Stomach (tissue), 9 donors: Measurements from ENCODE around the gene NEK6. TPM values are rescaled to one million over a fixed set of nuclear protein-coding genes. Genes with fewer than 3 reads are reported as not detected.

Source experiments
- DNase-seq, 2 donors: peaks; one replicate each; pipeline versions ENCODE4 v3.0.0 to v3.0.0-alpha.2; 2013 to 2019
- H3K27ac ChIP-seq, 5 donors: fragments of 200-600 bp in 4 of 5; sonication (generic) in 4 of 5; one replicate each; pipeline ENCODE4 v1.5.1; 2013 to 2019; ENCODE audit warnings: mild to moderate bottlenecking in 1 of 5, moderate library complexity in 1 of 5
- H3K27me3 ChIP-seq, 3 donors: fragments of 200-600 bp; sonication (generic); one replicate each; pipeline ENCODE4 v1.5.1; 2017 to 2019; ENCODE audit warnings: mixed run types in 1 of 3
- H3K36me3 ChIP-seq, 4 donors: fragments of 200-600 bp; sonication (generic); 1 replicate in 3 of 4; 2 replicates in 1 of 4; pipeline ENCODE4 v1.5.1; 2016 to 2019
- H3K4me1 ChIP-seq, 4 donors: fragments of 200-600 bp; sonication (generic); one replicate each; pipeline ENCODE4 v1.5.1; 2016 to 2019
- H3K4me3 ChIP-seq, 4 donors: fragments of 200-600 bp; sonication (generic) in 3 of 4; one replicate each; pipeline ENCODE4 v1.5.1; 2016 to 2019; ENCODE audit warnings: mild to moderate bottlenecking in 1 of 4
- H3K9me3 ChIP-seq, 4 donors: fragments of 200-600 bp; sonication (generic); one replicate each; pipeline ENCODE4 v1.5.1; 2016 to 2019
- EP300 ChIP-seq: sonication (generic); formaldehyde crosslinking; IDR thresholded peaks from one replicate; pipeline ENCODE4 v1.6.1; 2017; ENCODE audit warnings: antibody characterized with exemption
- POLR2A ChIP-seq, 4 donors: fragments of 450-650 bp; IDR thresholded peaks; one replicate each; pipeline ENCODE4 v1.6.1; 2016; ENCODE audit warnings: antibody characterized with exemption in 4 of 4, control low read depth in 2 of 4, mild to moderate bottlenecking in 1 of 4, moderate library complexity in 1 of 4
- POLR2AphosphoS5 ChIP-seq, 3 donors: sonication (generic); formaldehyde crosslinking; IDR thresholded peaks; one replicate each; pipeline ENCODE4 v1.6.1; 2016; ENCODE audit warnings: antibody characterized with exemption in 3 of 3
- WGBS, 5 donors: extraction: QIAGEN DNeasy Blood & Tissue Kit in 3 of 5; methylation state at CpG; one replicate each; pipeline versions ENCODE4 v1.1.5 to v1.1.7; 2013 to 2018; 5-methylcytosine and 5-hydroxymethylcytosine counted together
- intact Hi-C: fragments of 100-400 bp; cut with DNase I; formaldehyde crosslinking; loops from one replicate; pipeline ENCODE4 v1.15.1; 2023; ENCODE audit warnings: low total_unique reads
- polyA plus RNA-seq, 3 donors: library from polyadenylated mRNA; stranded (reverse); fragments of 200-250 nt; gene quantifications; one replicate each; pipeline ENCODE4 v1.2.3, GENCODE V29; 2013
- total RNA-seq, 5 donors: library from RNA; depleted of rRNA; stranded (reverse); fragments of >200 nt; gene quantifications; one replicate each; pipeline versions ENCODE4 v1.1.0 to v1.2.3, GENCODE V29; 2014 to 2016
- TF ChIP-seq, protein P1 (sequence below), 7 experiments: fragments of 450-650 bp in 4 of 7; fragments of 200-600 bp in 3 of 7; sonication (generic) in 3 of 7; IDR thresholded peaks; one replicate each; pipeline ENCODE4 v1.5.1; 2016 to 2019; ENCODE audit warnings: antibody characterized with exemption in 7 of 7, control low read depth in 2 of 7, mild to moderate bottlenecking in 1 of 7
- donor health status: healthy with polysubstance abuse.
- donor health status: Bipolar disorder and iron deficiency.
- donor health status: healthy.

Gene NEK6
- total and polyA plus RNA-seq, 8 donors, result 6.0 to 76.8 (median 25.9) TPM

DNA sequence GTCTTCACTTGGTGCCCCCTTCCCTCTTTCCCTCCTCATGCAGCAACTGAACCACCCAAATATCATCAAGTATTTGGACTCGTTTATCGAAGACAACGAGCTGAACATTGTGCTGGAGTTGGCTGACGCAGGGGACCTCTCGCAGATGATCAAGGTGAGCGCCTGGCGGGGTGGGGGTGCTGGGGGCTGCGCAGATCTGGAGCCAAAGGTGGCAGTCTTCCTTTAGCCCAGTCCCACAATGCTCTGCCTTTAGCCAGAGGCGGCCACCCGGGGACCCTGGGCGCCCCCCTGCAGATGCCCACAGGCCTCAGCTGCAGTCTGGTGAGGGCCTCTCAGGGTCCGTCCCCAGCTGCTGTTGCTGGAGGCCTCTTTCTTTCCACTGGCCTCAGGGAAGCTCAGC lies 63.7 kb downstream of the NEK6 start:
- WGBS, 5 donors, result 89 to 96% (median 94%) methylated on average over 8 to 12 of the region's 12 CpGs

DNA sequence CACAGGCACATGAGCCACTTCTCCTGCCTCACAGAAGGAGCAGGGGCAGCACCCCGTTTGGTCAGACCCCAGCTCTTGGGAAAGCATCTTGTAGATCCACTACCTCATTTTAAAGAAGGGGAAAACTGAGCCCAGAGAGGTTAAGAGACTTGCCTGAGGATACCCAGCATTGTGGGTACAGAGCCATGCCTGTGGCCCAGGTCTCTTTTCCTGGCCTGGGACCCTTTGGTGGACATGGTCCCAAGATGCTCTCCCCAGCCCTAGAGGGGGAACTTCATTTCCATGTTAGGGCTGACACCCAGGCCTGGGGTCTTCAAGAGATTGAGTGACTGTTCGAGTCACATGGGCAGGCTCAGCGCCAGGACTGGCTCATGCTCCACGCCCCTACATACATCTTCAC lies 64.2 kb downstream of the NEK6 start:
- no peak for DNase-seq
- intact Hi-C loops, result loop anchor here (10.0 kb wide), 1 partner anchor 197 kb away; no protein-coding TSS in a partner anchor
- H3K27me3 ChIP-seq, result no peaks in the 10 kb centered on the region
- no peak overlapping the region for H3K4me3 ChIP-seq
- TF ChIP-seq POLR2AphosphoS5 (IDR thresholded peaks at IDR 0.05) (no peak), EP300 (no peak), POLR2A (IDR thresholded peaks at IDR 0.05) (no peak)
- TF ChIP-seq, protein P1, sequence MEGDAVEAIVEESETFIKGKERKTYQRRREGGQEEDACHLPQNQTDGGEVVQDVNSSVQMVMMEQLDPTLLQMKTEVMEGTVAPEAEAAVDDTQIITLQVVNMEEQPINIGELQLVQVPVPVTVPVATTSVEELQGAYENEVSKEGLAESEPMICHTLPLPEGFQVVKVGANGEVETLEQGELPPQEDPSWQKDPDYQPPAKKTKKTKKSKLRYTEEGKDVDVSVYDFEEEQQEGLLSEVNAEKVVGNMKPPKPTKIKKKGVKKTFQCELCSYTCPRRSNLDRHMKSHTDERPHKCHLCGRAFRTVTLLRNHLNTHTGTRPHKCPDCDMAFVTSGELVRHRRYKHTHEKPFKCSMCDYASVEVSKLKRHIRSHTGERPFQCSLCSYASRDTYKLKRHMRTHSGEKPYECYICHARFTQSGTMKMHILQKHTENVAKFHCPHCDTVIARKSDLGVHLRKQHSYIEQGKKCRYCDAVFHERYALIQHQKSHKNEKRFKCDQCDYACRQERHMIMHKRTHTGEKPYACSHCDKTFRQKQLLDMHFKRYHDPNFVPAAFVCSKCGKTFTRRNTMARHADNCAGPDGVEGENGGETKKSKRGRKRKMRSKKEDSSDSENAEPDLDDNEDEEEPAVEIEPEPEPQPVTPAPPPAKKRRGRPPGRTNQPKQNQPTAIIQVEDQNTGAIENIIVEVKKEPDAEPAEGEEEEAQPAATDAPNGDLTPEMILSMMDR (IDR thresholded peaks at IDR 0.05), result no peak
- H3K36me3 ChIP-seq, result peaks cover 17 to 85% (median 77%) of the 10 kb centered on the region in 4 donors
- WGBS, 5 donors, result 67 to 92% (median 78%) methylated on average over 3 to 4 of the region's 4 CpGs
- H3K9me3 ChIP-seq, result no peaks in the 10 kb centered on the region
- peaks cover 0 to 10% (median 0%) of the 10 kb centered on the region in 4 donors for H3K4me1 ChIP-seq
- no peak overlapping the region for H3K27ac ChIP-seq

More for the DNA sequence above, 63.7 kb downstream of the NEK6 start:
- DNase-seq, result no peak
- Histone ChIP-seq H3K9me3 (no peaks in the 10 kb centered on the region), H3K27ac (no peak overlapping the region), H3K36me3 (peaks cover 11 to 85% (median 77%) of the 10 kb centered on the region in 4 donors), H3K27me3 (no peaks in the 10 kb centered on the region), H3K4me3 (no peak overlapping the region), H3K4me1 (peaks cover 0 to 10% (median 0%) of the 10 kb centered on the region in 4 donors)
- intact Hi-C loops, result loop anchor here (10.0 kb wide), 1 partner anchor 197 kb away; no protein-coding TSS in a partner anchor
- TF ChIP-seq POLR2A (IDR thresholded peaks at IDR 0.05) (no peak), POLR2AphosphoS5 (IDR thresholded peaks at IDR 0.05) (no peak), EP300 (no peak)
- TF ChIP-seq, protein P1 (IDR thresholded peaks at IDR 0.05), result no peak

- TF ChIP-seq POLR2A (IDR thresholded peaks at IDR 0.05) (no peak), EP300 (no peak), POLR2AphosphoS5 (IDR thresholded peaks at IDR 0.05) (no peak)
- TF ChIP-seq, protein P1 (IDR thresholded peaks at IDR 0.05), result no peak
- Histone ChIP-seq H3K4me3 (no peak overlapping the region), H3K4me1 (peaks cover 0 to 10% (median 0%) of the 10 kb centered on the region in 4 donors), H3K36me3 (peaks cover 22 to 85% (median 77%) of the 10 kb centered on the region in 4 donors), H3K27ac (no peak overlapping the region), H3K27me3 (no peaks in the 10 kb centered on the region), H3K9me3 (no peaks in the 10 kb centered on the region)
- DNase-seq, result no peak
- 87 to 91% (median 89%) methylated on average over 17 to 18 of the region's 18 CpGs for WGBS, 5 donors
- intact Hi-C loops, result loop anchor here (10.0 kb wide), 1 partner anchor 198 kb away; no protein-coding TSS in a partner anchor
Measured at GRCh38 chr9:124322618-124323432, 65.1 kb downstream of the NEK6 start.

DNA sequence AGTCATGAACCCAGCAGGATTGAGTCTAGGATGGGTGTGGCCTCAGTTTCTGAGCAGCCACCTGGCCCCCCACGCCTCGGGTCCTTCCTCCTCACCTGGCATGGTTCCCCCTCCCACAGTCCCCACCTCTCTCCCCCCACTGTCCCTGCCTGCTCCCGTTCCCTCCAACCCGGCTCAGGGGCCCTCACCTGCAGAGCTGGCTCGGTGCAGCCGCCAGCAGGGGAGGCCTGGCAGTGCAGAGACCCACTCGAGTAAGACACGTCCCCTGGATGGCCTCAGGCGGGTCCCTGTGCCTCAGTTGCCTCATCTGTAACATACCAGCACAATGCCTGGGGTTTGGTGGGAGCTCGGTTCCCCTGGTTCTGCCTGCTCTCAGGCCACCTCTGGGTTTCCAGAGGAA lies 66.2 kb downstream of the NEK6 start:
- Histone ChIP-seq H3K36me3 (peaks cover 28 to 85% (median 82%) of the 10 kb centered on the region in 4 donors), H3K27me3 (no peaks in the 10 kb centered on the region), H3K9me3 (no peaks in the 10 kb centered on the region), H3K4me1 (peaks cover 0 to 10% (median 0%) of the 10 kb centered on the region in 4 donors), H3K27ac (no peak overlapping the region), H3K4me3 (no peak overlapping the region)
- no peak for DNase-seq
- intact Hi-C loops, result loop anchor here (10.0 kb wide), 1 partner anchor 199 kb away; no protein-coding TSS in a partner anchor
- WGBS, 5 donors, result 87 to 95% (median 89%) methylated on average over 4 to 10 of the region's 10 CpGs
- TF ChIP-seq EP300 (no peak), POLR2A (IDR thresholded peaks at IDR 0.05) (no peak), POLR2AphosphoS5 (IDR thresholded peaks at IDR 0.05) (no peak)
- TF ChIP-seq, protein P1 (IDR thresholded peaks at IDR 0.05), result no peak
